LoVo (cell line): ENCODE measurements around the gene CPEB4.

Source experiments
- DNase-seq: peaks from one replicate; pipeline ENCODE4 v3.0.0-alpha.2; 2016; ENCODE audit warnings: low spot score

CPEB4 gene

DNA sequence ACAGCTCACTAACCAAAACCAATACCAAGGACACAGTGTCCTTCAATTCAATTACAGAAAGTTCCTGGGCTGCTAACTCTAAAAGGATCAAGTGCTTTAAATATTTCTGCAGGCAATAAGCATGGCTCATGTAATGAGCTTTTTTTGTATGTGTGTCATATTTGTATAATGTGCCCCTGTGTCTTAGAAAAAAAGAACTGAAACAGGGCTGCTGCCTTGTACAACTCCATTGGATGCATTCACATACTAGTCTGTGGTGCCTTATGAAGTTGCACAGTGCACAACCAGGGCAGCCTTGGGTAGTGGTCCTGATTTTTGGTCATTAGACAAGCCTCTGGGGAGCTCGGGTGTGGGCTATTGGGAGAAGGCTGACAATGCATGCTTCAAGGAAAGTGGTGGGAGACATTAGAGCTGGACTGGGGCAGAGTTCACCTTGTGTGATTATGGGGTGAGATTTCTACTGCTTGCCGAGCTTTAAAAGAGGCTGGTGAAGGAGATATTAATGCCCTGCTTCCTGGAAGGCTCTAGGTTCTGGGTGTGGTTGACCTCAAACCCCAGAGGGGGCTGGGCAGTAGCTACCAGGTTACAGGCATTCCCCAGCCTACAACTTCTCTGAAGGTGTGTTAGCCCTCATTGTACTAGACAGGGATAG lies 3.6 kb upstream of the CPEB4 start:
- DNase-seq, result peak; percentile 73

DNA sequence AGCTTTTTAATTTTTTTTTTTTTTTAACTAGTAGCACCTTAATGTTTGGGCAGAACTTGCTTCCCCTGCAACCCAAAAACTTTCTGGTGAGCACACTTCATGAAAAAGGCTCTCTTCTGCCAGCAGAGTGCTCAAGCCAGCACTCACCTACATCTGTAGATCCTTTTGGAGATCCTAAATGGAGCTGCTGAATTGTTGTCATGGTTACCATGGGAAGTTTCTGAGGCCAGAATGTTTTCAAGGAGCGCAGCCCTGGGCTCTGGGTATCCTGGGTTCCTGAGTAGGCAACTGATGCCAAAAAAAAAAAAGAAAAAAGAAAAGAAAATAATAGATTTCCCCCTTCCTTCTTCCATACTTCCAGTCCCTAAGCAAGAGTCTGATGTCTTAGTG lies 3.1 kb upstream of the CPEB4 start:
- DNase-seq, result no peak

DNA sequence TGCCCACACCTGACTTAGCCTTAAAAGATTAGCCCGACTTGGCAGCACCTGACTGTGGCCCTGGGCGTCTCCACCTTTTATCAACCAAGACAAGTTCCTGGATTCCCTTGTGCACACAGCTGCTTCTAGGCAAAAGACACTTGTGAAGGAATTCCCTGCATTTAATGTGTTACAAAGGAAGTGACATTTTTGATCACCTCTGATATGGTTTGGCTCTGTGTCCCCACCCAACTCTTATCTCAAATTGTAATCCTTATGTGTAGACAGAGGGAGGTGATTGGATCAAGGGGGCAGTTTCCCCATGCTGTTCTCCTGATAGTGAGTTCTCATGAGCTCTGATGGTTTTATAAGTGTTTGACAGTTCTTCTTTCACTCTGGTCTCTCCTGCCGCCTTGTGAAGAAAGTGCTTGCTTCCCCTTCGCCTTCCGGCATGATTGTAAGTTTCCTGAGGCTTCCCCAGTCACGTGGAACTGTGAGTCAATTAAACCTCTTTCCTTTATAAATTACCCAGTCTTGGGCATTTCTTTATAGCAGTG lies 2.6 kb upstream of the CPEB4 start:
- DNase-seq, result peak; percentile 73

DNA sequence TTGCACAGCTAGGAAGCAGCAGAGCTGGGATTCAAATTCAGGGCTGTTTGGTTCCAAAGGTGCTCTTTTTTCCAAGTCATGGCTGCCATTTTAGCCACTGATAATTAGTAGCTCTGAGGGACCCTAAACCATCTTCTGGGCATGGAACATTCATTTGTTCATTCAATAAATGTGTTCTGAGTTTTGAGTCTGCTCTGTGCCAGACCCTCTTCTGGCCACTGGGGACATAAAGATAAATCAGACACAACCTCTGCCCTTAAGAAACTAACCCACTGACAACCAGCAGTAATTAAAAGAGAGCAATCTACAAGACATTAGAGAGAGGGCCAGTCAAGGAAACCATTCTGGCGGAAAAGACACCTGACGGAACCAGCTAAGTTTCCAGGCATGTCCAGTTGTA lies 2.0 kb upstream of the CPEB4 start:
- no peak for DNase-seq

DNA sequence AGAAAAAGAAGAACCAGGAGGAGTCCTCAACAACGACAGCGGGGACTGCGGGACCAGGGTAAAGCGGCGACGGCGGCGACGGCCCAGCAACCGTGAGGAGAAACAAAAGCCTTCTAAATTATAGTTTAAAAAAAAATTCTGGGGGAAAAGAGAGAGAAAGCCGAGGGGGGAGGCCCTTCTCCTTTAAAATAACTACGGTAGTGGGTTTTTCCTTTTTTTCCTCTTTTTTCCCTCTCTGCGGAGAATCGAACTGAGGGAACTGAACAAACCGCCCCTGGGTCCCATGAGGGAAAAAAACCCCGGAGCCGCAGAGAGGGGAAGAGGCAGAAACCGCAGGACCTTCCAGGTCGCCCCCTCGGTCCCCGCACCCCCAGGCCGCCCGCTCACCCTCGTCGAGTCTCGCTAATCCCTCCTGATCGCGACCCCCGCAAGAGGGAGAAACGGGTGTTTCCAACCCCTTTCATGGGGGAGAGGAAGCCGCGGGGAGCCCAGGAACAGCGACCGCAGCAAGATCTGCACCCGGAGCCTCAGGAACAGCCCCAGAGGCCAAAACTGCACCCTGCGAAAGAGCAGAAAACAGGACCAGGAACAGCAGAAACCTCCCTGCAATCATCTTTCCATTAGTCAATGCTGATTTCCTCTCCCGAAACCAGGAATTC lies 453 bp downstream of the CPEB4 start:
- no peak for DNase-seq

DNA sequence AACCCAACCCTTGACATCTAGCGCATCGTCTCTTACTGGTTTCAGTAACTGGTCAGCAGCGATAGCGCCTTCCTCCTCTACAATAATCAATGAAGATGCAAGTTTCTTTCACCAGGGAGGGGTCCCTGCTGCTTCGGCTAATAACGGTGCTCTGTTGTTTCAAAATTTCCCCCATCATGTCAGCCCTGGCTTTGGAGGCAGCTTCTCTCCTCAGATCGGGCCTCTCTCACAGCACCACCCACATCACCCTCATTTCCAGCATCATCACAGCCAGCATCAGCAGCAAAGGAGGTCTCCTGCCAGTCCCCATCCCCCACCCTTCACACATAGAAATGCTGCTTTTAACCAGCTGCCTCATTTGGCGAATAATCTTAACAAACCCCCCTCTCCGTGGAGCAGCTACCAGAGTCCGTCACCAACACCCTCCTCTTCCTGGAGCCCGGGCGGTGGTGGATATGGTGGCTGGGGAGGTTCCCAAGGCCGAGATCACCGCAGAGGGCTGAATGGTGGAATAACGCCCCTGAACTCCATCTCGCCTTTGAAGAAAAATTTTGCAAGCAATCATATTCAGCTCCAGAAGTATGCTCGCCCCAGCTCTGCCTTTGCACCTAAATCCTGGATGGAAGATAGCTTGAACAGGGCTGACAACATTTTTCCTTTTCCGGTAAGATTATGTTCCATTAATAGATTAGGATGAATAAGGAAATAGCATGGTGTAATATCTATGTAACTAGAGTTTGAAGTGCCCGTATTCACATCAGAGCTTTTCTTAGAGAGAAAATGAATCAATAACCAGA lies 2.2 kb downstream of the CPEB4 start:
- no peak for DNase-seq

DNA sequence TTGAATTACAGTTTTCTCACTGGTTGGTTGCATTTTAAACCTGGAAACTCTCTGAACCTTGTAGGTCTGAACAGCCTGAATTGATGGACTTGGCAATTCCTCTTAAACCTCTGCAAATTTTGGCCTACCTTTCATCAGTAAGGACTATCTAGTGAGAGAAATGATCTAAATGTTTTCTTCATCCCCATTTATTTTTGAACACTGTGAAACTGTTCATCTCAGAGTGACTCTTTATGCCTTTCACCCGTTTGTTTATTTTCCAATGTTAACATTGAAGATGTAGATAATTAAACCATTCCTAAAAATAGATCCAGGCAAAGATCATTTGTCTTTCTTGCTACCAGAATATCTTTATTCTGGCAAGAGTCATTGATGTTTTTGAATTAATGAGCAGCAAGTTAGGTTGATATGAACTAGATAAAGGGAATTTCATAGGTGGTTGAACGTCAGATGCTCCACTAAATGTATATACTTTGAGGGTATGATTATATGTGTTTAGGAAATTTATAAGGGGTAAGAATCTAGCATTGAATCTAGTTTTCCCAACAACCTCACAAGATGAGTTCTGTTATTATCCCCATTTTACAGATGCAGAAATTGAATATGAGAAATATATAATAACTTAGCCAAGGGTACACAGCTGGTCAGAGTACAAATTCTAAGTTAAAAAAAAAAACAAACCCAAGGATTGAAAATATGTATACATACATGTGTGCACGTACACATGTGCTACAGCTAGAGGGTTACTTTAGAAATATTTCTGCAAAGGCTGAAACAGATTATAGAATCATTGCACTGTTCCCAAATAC lies 3.4 kb downstream of the CPEB4 start:
- DNase-seq, result no peak

DNA sequence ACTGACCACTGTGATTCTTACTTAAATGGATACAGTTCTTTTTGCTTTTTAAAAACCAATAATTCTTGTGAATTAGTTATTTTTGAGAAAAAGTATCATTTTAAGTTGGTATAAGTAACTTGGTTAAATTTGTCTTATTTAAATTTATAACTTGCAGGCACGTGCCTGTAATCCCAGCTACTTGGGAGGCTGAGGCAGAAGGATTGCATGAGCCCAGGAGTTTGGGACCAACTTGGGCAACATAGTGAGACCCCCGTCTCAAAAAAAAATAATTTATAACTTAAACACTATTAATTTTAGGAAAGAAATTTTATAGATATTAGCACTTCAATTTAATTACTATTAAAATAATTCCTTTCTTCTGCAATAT lies 5.0 kb downstream of the CPEB4 start:
- no peak for DNase-seq

GRCh38 chr5:173895401-173896165 lies 7.4 kb downstream of the CPEB4 start:
- no peak for DNase-seq

- no peak for DNase-seq
Observed at GRCh38 chr5:173896631-173897030, 8.5 kb downstream of the CPEB4 start.

DNA sequence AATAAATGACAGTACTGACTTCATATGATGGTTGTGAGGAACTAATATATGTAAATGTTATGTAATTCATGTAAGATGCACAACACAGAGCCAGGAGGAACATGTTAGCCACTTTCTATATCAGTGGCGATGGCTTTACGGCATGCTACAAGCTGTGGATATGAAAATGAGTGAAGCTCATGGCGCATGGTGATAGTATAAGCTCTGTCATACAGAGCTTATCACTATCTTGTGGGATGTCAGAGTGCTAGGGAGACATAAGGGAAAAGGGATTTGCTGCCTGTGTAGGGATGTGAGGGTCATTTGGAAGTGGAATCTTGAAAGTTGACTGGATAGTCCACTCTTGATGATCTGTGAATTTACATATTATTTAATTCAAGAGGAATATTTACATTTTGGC lies 13.6 kb downstream of the CPEB4 start:
- no peak for DNase-seq

DNA sequence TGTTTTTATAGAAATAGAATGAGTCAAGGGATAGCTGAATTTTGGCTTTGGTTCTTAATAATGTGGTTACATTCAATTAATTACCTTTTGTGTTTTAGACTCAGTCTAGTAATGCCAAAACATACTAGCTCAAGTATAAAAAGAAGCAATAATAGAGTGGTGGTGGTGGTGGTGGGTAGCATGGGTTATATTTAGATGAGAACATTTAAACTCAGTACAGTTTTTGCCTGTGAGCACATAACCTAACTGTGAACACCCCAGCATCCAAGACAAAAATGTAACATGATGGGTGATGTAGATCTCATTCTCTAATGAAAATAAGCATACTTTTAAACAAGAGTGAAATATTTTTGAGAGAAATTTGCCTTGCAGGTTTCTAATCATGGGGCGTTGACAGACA lies 14.2 kb downstream of the CPEB4 start:
- no peak for DNase-seq

DNA sequence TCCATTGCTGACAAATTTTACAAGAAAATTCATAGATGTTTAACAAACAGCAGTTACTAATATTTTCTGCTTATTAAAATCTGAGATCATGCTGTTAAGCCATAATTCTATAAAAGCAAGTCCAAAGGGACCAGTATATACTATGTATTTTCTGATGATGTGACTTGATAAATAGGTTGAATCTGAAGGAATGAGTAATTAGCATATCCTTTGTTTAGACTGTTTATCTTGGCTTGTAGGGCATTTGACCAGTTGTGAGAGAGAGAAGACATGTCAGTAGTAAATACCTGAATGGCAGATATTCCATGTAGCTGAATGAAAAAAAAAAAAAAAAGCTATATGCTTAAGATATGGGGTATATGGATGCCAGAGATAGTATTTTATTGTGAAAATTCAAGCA lies 14.6 kb downstream of the CPEB4 start:
- DNase-seq, result no peak

DNA sequence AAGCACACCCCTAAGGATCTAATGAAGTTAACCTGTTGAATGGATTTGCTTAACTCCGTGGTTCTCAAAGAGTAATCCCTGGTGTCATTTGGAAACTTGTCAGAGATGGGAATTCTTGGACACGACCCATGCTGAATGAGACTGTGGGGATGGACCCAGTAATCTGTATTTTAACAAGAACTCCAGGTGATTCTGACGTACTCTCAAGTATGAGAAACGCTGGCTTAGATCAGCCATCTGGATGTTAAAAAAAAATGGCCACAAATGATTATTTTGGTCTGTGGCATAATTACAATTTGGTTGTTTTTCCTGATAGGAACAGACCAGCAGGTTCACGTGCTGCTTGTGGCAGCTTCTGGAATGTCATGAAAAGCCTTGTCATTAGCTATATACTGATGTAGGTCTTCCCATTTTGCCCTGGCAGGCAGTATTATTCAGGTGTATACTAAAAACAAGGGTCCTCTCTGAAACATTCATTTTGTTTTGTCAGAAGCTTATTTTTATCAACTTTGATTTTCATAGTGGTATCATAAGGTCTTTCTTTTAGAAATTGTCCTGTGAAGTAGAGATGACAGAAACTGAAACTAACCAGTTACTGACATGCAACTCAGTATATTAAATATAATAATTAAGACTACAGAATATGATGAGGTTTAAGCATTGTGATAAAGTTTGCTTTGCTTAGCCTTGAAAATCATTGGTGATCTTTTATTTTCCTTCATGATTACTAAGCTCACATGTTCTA lies 15.4 kb downstream of the CPEB4 start:
- DNase-seq, result no peak

GRCh38 chr5:173904151-173904550 lies 16.0 kb downstream of the CPEB4 start:
- no peak for DNase-seq

DNA sequence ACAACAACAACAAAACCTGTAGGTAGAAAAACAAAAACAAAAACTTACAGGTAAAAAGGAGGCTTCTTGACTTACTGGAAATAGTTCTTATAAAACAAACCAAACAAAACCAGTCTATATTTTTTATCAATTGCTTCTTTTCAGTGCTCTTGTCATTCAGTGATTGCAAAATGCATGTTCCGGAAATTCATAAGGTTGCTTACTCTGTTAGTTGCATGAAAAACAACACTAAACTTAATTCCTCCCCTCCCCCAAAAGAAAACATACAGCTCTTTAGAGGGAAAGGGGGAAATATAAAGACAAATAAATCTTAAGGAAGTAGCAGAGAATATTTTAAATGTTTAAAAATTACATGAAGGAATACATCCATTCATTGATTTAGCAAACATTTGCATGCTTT lies 19.1 kb downstream of the CPEB4 start:
- no peak for DNase-seq

GRCh38 chr5:173907686-173908371 lies 19.7 kb downstream of the CPEB4 start:
- DNase-seq, result no peak

DNA sequence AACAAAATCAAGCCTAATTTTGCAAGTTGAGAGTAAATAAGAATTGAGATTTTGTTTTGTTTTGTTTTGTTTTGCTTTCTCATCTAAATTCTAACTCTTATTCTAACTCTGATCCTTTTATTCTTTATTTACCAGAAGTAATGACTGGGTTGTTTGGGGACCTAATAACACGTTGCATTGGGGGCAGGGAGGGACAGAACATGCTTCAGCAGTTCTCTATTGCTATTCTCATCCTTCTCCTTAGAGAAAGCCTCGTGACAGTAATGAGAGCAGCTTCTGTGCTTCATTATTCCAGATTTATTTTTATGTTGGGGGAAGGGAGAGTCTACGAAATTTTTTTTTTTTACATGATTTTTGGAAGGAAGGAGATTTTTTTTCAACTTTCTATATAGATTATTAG lies 21.1 kb downstream of the CPEB4 start:
- no peak for DNase-seq

- DNase-seq, result no peak
Observed at GRCh38 chr5:173910215-173910614, 22.1 kb downstream of the CPEB4 start.

- no peak for DNase-seq
Observed at GRCh38 chr5:173911623-173912022, 23.5 kb downstream of the CPEB4 start.
